Ramos (cell line): ENCODE results near the gene RTP5.
"Not testable (repeated sequence)": the region's sequence is repeated elsewhere in the genome, so short reads cannot be mapped to it uniquely, and the experiment has no call there.

ENCODE experiments used
- in situ Hi-C: fragments of 300-500 bp; cut with MboI; formaldehyde crosslinking; loops from one replicate; pipeline ENCODE4 v1.14.3; 2022; ENCODE audit warnings: low sequenced_read_pairs; ENCODE audit not compliant: unreplicated experiment

The RTP5 gene

DNA sequence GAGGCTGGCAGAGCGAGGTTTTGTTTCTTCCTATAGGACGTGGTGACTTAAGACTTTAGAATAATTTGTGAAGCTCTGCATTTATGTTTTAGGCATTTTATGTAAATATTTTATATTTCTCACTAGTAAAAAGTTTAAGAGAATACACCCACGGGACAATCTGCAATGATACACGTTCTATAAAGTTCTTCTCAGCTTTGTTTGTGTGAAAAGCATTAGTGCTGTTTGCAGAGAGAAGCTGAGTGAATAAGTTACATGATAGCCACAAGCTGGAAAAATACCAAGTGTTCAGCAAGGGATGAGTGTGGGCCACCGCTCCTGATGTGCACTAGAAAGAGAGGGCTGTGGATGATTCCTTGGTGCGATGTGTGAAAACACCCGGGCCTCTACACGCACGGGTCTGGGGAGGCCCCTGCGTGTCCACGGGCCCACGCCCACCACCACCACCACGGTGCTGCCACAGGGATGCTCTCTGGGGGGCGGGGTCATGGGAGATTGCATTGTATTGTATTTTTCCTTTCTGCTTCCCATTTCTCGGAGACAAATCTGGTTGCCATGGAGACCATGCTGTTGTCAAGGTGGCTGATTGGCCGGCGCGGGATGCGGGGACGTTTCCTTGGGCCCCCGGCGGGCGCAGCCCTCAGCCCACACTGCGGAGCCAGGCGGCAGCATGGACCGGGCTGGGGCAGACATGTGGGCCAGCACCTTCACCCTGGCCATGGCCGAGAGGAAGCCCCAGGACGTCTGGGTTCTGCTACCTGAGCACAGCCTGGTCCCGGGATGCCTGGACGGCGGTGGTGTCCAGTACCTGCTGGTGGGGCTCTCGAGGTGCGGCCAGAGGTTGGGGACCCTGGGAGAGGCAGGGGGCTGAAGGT lies at the start of gene RTP5:
Gene RTP5, plus strand, starts transcription at position 643 of the 875 bp plus-strand sequence. Its CDS starts 28 bp downstream, at position 671.
- in situ Hi-C loops = no loop called here

DNA sequence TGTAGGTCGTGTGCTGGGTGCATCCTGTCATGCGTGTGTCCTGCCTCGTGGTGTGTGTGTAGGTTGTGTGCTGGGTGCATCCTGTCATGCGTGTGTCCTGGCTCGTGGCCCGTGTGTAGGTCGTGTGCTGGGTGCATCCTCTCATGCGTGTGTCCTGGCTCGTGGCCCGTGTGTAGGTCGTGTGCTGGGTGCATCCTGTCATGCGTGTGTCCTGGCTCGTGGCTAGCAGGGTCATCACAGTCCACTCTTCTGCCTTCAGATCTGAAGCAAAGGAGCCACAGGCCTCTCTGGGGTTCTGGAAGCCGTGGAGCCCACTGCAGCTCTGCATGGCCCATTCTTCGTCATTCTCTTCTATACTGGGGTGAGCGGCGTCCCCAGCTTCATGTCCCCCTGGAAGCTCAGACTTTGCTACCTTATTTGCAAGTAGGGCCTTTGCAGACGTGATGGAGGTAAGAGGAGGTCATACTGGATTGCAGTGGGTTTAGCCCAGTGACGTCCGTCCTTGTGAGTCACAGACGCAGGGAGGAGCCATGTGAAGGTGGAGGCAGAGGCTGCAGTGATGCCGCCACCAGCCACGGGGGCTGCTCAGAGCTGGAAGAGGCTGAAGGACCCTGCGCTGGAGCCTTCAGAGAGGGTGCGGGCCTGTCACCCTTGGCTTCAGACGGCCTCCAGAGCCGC lies 49.4 kb upstream of the RTP5 start:
- in situ Hi-C loops = not testable (repeated sequence)

DNA sequence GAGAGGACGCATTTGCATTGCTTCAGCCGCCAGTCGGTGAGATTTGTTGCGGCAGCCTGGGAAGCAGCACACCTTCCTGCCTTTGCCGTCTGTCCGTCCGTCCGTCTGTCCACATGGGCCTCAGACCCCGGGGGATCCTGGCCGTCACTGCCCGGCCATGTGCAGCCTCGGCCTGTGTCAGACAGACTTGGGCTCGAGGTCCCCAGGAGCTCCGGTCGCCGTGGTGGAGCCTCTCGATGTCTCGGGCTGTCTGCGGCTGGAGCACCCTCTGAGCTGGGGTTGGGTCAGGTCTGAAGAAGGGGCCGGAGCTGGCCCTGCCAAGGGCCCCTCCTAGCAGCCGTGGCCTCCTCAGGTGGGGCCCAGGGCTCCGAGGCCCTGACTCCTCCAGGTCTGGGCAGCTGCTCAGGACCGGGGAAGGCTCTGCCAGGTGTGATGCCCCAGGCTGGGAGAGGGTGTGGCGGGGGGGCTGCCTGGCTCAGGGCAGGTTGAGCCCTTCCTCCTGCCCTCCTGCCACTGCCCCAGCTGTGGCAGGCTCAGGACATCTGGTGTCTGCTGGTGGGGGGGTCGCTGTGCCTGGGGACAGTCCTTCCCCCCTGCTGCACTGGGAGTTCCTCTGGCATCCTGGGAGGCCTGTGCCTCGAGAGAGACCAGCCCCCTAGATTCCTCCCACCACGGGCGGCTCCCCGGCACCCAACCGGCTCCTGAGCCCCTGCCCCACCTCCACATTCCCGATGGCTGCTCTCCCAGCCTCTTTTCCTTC lies 48.7 kb upstream of the RTP5 start:
- in situ Hi-C loops = no loop called here

DNA sequence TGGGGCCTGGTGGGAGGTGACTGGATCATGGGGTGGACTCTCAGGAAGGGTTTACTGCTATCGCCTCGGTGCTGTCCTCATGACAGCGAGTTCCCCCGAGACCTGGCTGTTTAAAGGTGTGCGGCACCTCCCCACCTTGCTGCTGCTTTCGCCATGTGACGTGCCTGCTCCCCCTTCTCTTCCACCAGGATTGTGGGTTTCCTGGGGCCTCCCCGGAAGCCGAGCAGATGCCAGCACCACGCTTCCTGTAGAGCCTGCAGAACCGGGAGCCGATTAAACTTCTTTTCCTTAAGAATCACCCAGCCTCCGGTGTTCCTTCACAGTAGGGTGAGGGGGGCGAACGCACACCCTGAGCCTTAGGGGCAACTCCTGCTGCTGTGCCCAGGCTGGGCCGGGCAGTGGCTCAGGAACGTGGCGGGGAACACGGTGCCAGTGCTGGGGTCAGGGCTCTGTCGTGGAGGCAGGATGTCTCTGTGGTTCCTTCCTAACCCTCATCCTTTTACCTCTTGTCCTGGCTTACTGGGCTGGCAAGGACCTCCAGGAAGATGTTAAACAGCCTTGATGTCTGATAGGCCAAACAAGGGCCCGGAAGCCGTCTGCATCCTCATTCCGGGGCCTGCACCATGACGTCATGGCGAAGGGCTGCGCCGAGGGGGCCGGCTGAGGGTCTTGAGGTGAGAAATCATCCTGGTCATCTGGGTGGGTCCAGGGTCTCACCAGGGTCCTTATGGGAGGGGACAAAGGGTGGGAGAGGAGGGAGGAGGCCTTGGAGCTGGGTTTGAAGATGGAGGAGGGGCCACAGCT lies 47.9 kb upstream of the RTP5 start:
- in situ Hi-C loops = no loop called here

DNA sequence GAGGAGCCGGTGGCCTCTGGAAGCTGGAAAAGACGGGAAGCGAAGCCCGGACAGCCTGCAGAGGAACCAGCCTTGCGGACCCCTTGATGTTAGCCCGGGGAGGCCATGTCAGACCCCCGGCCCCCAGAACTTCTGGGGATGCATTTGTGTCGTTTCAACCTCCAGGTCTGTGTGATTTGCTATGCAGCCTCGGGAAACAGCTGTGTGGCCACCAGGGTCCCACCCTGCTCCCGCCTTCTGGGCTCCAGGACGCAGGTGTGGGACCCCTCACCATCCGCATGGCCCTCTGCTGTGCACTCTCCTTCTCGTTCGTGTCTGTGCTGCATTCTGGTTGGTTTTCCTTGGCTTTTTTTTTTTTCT lies 47.3 kb upstream of the RTP5 start:
- in situ Hi-C loops = no loop called here

DNA sequence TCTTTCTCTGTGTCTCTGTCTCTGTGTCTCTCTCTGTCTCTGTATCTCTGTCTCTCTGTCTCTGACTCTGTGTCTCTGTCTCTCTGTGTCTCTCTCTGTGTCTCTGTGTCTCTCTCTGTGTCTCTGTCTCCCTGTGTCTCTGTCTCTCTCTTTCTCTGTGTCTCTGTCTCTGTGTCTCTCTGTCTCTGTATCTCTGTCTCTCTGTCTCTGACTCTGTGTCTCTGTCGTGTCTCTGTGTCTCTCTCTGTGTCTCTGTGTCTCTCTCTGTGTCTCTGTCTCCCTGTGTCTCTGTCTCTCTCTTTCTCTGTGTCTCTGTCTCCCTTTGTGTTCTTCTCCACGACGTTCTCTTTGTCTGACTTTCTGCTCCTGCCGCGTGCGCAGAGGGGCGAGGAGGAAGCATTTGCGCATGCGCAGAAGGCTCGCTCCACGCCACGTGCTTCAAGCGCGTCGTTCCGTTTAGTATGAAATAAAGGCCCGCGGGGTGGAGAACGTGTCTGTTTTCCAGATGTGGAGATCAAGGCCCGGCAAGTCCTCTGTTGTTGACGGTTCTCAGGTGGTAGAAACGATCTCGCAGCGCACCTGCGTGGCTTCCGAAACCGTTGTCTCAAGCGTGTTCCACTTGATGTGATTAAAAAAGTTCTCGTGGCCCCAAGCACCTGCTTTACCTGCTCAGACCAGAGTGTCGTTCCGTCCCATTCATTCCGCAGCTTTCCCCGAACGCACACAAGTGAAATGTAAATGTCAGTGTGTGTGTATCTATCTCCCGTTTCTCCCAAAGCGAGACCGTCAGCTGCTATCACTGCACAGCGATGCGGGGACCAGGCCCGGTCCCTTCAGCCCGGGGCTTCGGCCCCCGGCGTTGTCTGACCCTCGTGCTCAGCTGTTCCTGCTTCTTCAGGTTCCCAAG lies 45.7 kb upstream of the RTP5 start:
- in situ Hi-C loops = not testable (repeated sequence)

DNA sequence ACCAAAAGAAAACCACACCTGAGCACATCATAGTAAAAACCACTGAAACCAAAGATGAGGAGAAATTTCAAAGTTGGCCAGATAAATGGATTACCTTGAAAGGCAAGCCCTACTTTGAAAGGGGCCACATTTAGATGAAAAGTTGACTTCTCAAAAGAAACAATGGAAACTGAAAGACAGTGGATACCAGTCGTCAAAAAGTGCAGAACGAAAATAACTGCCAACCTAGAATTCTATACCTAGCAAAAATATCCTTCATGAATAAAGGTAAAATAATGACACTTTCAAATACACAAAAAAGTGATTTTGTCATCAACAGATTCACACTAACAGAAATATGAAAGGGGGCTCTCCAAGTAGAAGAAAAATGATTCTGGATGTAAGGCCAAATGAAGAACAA lies 42.1 kb upstream of the RTP5 start:
- in situ Hi-C loops = no loop called here

DNA sequence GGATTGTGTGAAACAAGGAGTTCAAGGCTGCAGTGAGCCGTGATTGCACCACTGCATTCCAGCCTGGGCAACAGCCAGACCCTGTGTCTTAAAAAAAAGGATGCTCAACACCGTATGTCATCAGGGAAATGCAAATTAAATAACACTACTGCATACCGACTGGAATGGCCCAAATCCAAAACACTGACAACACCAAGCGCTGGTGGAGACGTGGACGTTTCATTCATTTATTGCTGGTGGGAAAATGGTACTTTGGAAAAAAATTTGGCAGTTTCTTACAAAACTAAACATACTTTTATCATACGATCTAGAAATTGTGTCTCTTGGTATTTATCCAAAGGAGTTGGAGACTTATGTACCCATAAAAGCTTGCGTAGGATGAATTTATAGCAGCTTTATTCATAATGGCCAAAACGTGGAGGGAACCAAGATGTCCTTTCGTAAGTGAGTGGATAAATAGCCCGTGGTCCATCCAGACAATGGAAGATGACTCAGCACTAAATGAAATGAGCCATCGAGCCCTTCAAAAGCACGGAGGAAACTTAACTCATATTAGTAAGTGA lies 36.3 kb upstream of the RTP5 start:
- in situ Hi-C loops = no loop called here

DNA sequence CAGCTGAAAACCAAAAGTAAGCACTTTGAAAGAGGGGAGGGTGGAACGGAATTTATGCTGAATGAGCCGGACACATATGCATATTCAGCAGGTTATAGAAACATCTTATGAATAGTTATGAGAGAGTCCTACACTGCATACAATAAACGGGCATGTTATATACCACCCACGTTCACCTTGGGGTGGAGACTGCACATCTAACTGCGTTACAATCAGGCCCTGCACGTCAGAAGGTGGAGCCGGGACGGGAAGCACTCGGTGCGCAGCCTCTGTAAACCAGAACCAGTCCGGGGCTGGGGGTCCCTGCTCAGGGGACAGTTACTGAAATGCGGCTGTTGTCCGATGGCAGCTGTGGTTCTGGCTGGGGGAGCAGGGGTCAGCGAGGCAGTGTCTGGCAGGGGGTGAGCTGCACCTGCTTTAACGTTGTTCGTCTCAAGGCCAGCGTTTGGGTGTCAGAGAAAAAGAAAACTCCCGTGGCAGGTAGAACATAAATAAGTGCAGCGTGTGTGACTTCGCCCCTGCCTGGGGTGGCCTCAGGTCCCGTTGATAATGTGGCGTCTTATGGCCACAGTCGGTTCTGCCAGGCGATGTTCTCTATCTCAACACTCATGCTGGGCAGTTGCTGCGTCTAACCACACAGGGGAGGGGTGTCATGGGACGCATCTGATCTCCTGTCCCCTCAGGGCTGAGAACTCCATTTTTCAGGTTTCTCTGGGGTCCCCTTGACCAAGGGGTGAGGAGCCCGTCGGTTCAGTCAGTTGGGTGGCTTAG lies 35.6 kb upstream of the RTP5 start:
- in situ Hi-C loops = not testable (repeated sequence)

DNA sequence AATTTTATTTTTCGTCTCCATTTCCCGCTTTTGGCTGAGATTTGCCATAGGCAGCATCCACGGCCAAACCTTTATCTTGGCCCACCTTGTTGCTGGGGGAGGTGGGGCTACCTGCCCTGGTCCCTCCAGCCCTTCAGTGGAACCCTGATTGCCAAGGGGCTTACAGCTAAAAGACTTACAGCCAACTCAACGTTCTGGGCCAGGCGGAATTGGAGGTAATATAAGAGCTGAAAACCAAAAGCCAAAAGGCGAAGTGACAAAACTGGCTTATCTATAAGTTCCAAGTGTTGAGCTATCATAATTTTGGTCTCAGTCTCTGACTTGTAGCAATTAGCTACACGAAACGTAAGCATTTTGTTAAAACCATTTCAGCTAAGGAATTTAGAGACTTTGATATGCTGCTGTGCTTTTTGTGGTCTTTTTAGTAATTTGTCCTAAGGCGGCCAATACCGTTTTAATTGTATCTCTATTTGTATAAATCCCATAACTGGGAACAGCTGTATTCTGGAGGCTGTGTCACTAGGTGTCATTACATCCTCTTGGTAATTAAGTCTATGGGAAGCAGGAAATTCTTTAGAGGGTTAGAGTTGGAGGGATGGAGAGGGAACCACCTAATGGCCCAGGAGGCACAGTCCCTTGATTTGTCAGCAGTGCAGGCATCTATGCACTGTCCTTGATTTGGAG lies 34.9 kb upstream of the RTP5 start:
- in situ Hi-C loops = no loop called here

DNA sequence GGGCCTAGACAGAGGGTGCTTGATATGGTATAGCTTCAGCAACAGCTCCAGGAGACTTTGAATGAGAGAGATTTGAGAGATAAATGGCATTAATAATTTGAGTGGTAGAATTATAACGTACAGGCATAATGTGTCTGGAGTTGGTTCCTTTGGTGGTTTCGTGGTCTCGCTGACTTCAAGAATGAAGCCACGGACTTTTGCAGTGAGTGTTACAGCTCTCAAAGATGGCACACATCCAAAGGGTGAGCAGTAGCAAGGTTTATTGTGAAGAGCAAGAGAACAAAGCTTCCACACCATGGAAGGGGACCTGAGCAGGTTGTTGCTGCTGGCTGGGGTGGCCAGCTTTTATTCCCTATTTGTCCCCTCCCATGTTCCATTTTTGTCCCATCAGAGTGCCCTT lies 33.9 kb upstream of the RTP5 start:
- in situ Hi-C loops = no loop called here

DNA sequence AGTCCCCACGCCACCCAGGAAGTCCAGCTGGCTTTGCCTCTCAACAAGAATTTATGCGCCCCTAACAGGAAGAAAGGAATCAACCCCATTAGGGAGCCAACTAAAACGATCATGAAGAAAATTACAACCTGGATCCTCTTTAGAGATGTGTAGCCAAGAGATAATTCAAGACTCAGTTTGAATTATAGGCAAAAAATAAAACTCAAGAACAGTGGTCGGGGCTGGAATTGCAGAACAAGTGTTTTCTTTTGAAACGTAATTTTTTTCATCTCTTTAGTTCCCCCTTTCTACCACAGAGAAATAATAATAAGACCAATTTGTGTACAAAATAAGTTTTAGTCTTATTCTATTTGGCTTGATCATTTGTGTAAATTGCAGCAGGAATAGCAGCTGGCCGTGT lies 33.2 kb upstream of the RTP5 start:
- in situ Hi-C loops = no loop called here

DNA sequence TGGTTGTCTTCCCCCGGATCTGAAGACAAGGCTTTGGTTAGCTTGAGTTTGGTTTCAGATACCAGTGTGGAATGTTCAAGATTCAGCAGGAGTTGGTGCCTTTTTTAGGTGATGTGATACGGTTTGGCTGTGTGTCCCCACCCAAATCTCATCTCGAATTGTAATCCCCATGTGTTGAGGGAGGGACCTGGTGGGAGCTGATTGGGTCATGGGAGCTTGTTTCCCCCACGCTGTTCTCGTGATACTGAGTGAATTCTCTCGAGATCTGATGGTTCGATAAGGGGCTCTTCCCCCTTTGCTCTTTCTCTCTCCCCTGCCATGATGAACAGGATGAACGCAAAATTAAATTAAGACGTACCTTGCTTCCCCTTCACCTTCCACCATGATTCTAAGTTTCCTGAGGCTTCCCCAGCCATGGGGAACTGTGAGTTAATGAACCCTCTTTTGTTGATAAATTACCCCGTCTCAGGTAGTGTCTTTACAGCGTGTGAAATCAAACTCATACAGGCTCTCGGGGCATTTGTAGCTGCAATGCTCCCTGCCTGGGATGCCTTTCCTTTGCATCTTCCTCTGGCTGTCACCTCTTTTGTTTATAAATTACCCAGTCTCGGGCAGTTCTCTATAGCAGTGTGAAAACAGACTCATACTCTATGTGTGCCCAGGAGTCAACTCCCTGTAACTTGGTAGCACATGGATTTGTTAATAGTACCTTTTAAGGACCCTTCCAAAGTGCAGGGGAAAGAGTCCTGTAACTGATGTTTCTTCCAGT lies 32.1 kb upstream of the RTP5 start:
- in situ Hi-C loops = no loop called here

DNA sequence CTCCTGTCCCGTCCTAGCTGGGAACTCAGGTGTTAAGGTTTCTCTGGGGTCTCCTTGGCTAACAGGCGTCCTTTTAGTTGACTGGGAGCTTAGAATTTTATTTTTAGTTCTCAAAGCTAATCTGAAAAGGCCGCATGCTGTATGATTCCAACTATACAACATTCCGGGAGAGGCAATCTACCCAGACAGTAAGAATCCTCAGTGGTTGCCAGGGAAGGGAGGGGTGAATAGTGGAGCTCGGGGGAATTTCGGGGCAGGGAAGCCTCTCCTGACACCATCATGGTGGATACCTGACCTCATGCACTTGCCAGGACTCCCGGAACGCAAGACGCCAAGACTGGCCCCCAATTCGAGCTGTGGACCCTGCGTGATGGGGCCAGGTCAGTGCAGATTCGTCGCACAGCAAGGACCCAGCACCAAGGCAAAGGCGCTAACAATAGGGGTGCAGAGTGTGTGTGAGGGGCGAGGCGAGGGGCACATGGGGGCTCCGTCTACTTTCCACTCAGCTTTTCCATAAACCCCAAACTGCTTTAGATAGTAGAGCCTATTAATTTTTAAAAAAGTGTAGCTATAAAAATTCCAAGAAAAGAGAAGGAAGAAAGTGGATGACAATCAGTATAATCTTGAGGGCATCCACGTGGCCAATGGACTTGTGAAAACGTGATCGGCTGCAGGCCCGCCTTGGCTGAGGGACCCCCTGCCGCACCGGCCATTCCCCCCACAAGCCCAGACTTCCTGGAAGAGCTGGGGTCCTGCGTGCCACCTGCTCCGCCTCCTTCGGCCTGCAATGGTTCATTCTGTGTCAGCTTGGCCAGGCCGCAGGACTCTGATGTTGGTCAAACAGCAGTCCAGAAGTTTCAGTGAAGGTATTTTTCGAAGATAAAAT lies 28.1 kb upstream of the RTP5 start:
- in situ Hi-C loops = no loop called here

DNA sequence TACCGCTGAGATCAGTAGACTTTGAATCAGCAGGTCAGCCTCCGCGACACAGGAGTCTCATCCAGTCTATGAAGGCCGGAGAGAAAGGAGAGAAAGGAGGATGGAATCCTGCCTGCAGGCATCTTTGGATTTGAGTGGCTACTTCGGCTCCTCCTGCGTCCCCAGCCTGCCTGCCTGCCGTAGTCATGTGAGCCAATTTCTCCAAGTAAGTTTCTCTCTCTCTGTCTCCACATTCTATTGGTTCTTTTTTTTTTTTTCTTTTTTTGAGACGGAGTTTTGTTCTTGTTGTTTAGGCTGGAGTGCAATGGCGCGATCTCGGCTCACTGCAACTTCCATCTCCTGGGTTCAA lies 27.5 kb upstream of the RTP5 start:
- in situ Hi-C loops = no loop called here

DNA sequence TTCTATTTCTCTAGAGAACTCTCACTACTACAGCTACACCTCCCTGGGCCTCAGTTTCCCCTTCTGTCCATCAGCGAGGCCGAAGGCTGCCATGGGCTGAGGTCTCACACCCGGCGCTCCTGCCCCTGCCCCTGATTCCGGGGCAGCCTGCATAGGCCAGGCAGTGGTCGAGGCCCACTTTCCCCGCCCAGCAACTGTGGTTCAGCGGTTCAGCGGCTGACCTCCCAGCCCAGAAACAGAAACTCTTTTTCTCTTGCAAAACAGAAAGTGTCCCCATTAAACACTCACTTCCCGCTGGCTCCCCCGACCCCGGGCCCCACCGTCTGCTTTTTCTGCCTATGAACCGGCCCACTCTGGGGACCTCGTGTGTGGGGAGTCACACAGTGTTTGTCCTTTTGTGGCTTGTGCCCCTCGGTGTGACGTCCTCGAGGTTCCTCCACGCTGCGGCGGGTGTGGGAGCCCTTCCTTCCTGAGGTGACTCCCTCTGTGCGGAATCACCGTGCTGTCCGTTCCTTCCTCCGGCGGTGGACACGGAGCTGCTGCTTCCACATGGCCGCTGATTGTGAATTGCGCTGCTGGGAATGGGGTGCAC lies 26.8 kb upstream of the RTP5 start:
- in situ Hi-C loops = no loop called here
